ENCODE data around the gene TCEA2. TPM values are rescaled to one million over a fixed set of nuclear protein-coding genes. Genes with fewer than 3 reads are reported as not detected.
A peak's percentile ranks its signal among the peaks of the same experiment; 100 is the strongest.

TCEA2 gene
- polyA plus RNA-seq, 1 donor from 2014 or later: 87.7 TPM

DNA sequence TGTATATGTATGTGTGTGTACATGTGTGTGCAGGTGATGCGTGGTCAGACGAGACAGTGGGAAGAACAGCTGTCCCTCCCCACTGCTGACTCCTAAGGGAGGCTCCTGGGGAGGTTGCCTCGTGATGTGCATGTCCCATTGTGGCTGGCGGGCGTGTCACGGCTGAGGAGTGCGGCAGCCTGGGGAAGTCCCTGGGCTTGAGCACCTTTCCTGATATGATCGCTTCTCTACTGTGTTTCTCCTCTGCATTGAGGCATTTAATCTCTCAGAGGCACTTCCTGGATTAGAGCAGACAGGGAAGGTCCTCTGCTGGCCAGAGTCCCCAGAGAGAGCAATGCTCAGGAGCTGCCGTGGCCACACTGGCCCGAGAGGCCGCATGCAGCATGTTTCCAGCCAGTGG lies 32.9 kb downstream of the TCEA2 start:
- Histone ChIP-seq H3K27ac (ENCODE audit: low read length) (no peak overlapping the region), H2AFZ (ENCODE audit: low read depth, low read length) (no peak overlapping the region), H3K9me3 (ENCODE audit: low read length) (no peaks in the 10 kb centered on the region), H3K27me3 (ENCODE audit: insufficient read depth, low read depth, low read length) (no peaks in the 10 kb centered on the region), H3F3A (ENCODE audit: insufficient read depth, low read length, poor library complexity, severe bottlenecking) (no peaks in the 10 kb centered on the region), H4K20me1 (ENCODE audit: insufficient read depth) (no peaks in the 10 kb centered on the region), H3K9me2 (ENCODE audit: insufficient read depth, low read length) (no peaks in the 10 kb centered on the region), H3K9ac (ENCODE audit: low read length) (no peak overlapping the region), H3K4me2 (ENCODE audit: low read length) (no peak overlapping the region), H3K36me3 (ENCODE audit: insufficient read depth, low read length) (no peaks in the 10 kb centered on the region), H3K79me2 (replicated peaks; ENCODE audit: insufficient read depth, low read length) (peaks cover 6% of the 10 kb centered on the region), H3K4me3 (ENCODE audit: low read length) (peak overlapping the region; percentile 25)
- TF ChIP-seq, protein P1, sequence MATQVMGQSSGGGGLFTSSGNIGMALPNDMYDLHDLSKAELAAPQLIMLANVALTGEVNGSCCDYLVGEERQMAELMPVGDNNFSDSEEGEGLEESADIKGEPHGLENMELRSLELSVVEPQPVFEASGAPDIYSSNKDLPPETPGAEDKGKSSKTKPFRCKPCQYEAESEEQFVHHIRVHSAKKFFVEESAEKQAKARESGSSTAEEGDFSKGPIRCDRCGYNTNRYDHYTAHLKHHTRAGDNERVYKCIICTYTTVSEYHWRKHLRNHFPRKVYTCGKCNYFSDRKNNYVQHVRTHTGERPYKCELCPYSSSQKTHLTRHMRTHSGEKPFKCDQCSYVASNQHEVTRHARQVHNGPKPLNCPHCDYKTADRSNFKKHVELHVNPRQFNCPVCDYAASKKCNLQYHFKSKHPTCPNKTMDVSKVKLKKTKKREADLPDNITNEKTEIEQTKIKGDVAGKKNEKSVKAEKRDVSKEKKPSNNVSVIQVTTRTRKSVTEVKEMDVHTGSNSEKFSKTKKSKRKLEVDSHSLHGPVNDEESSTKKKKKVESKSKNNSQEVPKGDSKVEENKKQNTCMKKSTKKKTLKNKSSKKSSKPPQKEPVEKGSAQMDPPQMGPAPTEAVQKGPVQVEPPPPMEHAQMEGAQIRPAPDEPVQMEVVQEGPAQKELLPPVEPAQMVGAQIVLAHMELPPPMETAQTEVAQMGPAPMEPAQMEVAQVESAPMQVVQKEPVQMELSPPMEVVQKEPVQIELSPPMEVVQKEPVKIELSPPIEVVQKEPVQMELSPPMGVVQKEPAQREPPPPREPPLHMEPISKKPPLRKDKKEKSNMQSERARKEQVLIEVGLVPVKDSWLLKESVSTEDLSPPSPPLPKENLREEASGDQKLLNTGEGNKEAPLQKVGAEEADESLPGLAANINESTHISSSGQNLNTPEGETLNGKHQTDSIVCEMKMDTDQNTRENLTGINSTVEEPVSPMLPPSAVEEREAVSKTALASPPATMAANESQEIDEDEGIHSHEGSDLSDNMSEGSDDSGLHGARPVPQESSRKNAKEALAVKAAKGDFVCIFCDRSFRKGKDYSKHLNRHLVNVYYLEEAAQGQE (IDR thresholded peaks at IDR 0.05; ENCODE audit: borderline replicate concordance): no peak
- TF ChIP-seq, protein P2, sequence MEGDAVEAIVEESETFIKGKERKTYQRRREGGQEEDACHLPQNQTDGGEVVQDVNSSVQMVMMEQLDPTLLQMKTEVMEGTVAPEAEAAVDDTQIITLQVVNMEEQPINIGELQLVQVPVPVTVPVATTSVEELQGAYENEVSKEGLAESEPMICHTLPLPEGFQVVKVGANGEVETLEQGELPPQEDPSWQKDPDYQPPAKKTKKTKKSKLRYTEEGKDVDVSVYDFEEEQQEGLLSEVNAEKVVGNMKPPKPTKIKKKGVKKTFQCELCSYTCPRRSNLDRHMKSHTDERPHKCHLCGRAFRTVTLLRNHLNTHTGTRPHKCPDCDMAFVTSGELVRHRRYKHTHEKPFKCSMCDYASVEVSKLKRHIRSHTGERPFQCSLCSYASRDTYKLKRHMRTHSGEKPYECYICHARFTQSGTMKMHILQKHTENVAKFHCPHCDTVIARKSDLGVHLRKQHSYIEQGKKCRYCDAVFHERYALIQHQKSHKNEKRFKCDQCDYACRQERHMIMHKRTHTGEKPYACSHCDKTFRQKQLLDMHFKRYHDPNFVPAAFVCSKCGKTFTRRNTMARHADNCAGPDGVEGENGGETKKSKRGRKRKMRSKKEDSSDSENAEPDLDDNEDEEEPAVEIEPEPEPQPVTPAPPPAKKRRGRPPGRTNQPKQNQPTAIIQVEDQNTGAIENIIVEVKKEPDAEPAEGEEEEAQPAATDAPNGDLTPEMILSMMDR (IDR thresholded peaks at IDR 0.05; ENCODE audit: poor library complexity, severe bottlenecking): no peak
- no peak for TF ChIP-seq RAD21 (conservative IDR thresholded peaks at IDR 0.05)
- TF ChIP-seq EP300 (conservative IDR thresholded peaks at IDR 0.05; ENCODE audit: poor library complexity, severe bottlenecking): no peak
- no peak for TF ChIP-seq MXI1 (conservative IDR thresholded peaks at IDR 0.05; ENCODE audit: poor library complexity, severe bottlenecking)
- no peak for TF ChIP-seq TAF1 (IDR thresholded peaks at IDR 0.05; ENCODE audit: low read depth)
- TF ChIP-seq POLR2AphosphoS5 (IDR thresholded peaks at IDR 0.05): no peak
- no peak for TF ChIP-seq SMC3 (conservative IDR thresholded peaks at IDR 0.05; ENCODE audit: poor library complexity)
- TF ChIP-seq EZH2 (IDR thresholded peaks at IDR 0.05; ENCODE audit: borderline replicate concordance, insufficient read depth, low read length, poor library complexity, severe bottlenecking): no peak

DNA sequence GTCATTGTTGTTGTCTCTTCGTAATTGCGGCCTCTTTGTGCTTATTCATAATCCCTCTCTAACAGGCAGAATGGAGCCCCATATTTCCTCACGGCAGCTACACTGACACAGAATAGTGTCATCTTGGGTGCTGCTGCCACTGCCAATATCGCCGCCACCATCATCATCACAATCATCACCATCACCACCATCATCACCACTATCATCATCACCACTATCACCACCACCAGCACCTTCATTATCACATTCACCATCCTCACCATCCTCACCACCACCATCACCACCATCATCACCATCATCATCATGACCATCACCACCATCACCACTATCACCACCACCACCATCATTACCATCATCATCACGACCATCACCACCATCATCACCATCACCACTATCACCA lies 33.5 kb downstream of the TCEA2 start:
- no peaks in the 10 kb centered on the region for H3K27me3 ChIP-seq (ENCODE audit: insufficient read depth, low read depth, low read length)

More for the DNA sequence above, 33.5 kb downstream of the TCEA2 start:
- H3K27ac ChIP-seq (ENCODE audit: low read length): no peak overlapping the region
- H3F3A ChIP-seq (ENCODE audit: insufficient read depth, low read length, poor library complexity, severe bottlenecking): no peaks in the 10 kb centered on the region
- H3K79me2 ChIP-seq (replicated peaks; ENCODE audit: insufficient read depth, low read length): peaks cover 6% of the 10 kb centered on the region
- H4K20me1 ChIP-seq (ENCODE audit: insufficient read depth): no peaks in the 10 kb centered on the region
- TF ChIP-seq, protein P2 (IDR thresholded peaks at IDR 0.05; ENCODE audit: poor library complexity, severe bottlenecking): no peak
- no peak for TF ChIP-seq EZH2 (IDR thresholded peaks at IDR 0.05; ENCODE audit: borderline replicate concordance, insufficient read depth, low read length, poor library complexity, severe bottlenecking)
- TF ChIP-seq EP300 (conservative IDR thresholded peaks at IDR 0.05; ENCODE audit: poor library complexity, severe bottlenecking): no peak
- TF ChIP-seq, protein P1 (IDR thresholded peaks at IDR 0.05; ENCODE audit: borderline replicate concordance): no peak
- TF ChIP-seq MXI1 (conservative IDR thresholded peaks at IDR 0.05; ENCODE audit: poor library complexity, severe bottlenecking): no peak
- no peak for TF ChIP-seq SMC3 (conservative IDR thresholded peaks at IDR 0.05; ENCODE audit: poor library complexity)
- TF ChIP-seq POLR2AphosphoS5 (IDR thresholded peaks at IDR 0.05): no peak
- no peak for TF ChIP-seq RAD21 (conservative IDR thresholded peaks at IDR 0.05)
- no peak for TF ChIP-seq TAF1 (IDR thresholded peaks at IDR 0.05; ENCODE audit: low read depth)
- no peaks in the 10 kb centered on the region for H3K9me3 ChIP-seq (ENCODE audit: low read length)
- H2AFZ ChIP-seq (ENCODE audit: low read depth, low read length): no peak overlapping the region
- H3K9me2 ChIP-seq (ENCODE audit: insufficient read depth, low read length): no peaks in the 10 kb centered on the region
- no peak overlapping the region for H3K4me2 ChIP-seq (ENCODE audit: low read length)
- no peaks in the 10 kb centered on the region for H3K36me3 ChIP-seq (ENCODE audit: insufficient read depth, low read length)
- H3K4me3 ChIP-seq (ENCODE audit: low read length): no peak overlapping the region
- no peak overlapping the region for H3K9ac ChIP-seq (ENCODE audit: low read length)
